GM12878 (cell line): ENCODE data around the gene TACC3.

ENCODE experiments used
- MYC ChIP-seq: IDR thresholded peaks from 2 replicates; pipeline ENCODE4 v1.6.1; 2011; ENCODE audit warnings: mild to moderate bottlenecking, low read length, moderate library complexity, inconsistent platforms; ENCODE audit not compliant: insufficient read depth, insufficient replicate concordance, insufficient read length, severe bottlenecking
- SMC3 ChIP-seq: IDR thresholded peaks from 2 replicates; pipeline ENCODE4 v1.6.1; 2011; ENCODE audit warnings: low read length, improper control_type of control experiment, borderline replicate concordance
- TF ChIP-seq, protein P1 (sequence below): fragments of 150-350 bp; IDR thresholded peaks from 2 replicates; pipeline ENCODE4 v1.6.1; 2016; ENCODE audit warnings: low read depth, low read length

DNA sequence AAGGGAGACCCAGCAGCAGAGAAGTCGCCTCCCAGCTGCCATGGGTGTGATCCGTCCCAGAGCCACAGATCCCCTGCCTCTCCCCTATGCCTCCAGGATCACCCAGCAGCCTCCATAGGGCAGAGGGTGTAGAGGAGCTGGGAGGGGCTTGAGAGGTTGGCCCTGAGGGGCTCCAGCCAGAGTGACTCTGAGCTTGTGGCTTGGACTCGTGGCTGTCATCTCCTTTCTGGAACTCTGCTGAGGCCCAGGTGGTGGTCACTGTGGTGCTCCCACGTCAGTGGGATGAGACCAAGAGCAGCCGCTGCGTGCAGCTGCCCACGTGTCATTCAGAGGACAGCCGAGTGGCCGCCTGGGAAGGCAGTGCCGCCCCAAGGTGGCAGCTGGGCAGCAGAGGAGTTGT lies 4.2 kb downstream of the TACC3 start:
- TF ChIP-seq MYC (no peak), SMC3 (no peak)
- TF ChIP-seq, protein P1, sequence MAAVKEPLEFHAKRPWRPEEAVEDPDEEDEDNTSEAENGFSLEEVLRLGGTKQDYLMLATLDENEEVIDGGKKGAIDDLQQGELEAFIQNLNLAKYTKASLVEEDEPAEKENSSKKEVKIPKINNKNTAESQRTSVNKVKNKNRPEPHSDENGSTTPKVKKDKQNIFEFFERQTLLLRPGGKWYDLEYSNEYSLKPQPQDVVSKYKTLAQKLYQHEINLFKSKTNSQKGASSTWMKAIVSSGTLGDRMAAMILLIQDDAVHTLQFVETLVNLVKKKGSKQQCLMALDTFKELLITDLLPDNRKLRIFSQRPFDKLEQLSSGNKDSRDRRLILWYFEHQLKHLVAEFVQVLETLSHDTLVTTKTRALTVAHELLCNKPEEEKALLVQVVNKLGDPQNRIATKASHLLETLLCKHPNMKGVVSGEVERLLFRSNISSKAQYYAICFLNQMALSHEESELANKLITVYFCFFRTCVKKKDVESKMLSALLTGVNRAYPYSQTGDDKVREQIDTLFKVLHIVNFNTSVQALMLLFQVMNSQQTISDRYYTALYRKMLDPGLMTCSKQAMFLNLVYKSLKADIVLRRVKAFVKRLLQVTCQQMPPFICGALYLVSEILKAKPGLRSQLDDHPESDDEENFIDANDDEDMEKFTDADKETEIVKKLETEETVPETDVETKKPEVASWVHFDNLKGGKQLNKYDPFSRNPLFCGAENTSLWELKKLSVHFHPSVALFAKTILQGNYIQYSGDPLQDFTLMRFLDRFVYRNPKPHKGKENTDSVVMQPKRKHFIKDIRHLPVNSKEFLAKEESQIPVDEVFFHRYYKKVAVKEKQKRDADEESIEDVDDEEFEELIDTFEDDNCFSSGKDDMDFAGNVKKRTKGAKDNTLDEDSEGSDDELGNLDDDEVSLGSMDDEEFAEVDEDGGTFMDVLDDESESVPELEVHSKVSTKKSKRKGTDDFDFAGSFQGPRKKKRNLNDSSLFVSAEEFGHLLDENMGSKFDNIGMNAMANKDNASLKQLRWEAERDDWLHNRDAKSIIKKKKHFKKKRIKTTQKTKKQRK: no peak
